ENCODE measurements around the gene NDUFAF2. TPM values are rescaled to one million over a fixed set of nuclear protein-coding genes. Genes with fewer than 3 reads are reported as not detected.
"Not testable (repeated sequence)": the region's sequence is repeated elsewhere in the genome, so short reads cannot be mapped to it uniquely, and the experiment has no call there.

Gene NDUFAF2
- polyA plus RNA-seq, 3 donors: 26.5 to 31.2 (median 30.5) TPM

DNA sequence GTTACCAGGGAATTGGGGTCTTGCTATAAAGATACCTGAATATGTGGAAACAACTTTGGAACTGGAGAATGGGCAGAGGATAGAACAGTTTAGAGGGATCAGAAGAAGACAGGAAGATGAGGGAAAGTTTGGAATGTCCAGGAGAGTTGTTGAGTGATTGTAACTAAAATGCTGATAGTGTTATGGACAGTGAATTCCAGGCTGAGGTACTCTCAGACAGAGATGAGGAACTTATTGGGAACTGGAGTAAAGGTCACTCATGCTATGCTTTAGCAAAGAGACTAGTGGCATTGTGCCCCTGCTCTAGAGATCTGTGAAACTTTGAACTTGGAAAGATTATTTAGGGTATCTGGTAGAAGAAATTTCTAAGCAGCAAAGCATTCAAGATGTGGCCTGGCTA is 242.3 kb downstream of the NDUFAF2 start:
- DNase-seq (ENCODE audit: extremely low read depth in 1 of 11, low read depth in 9 of 11, low spot score in 4 of 11): not testable (repeated sequence)

DNA sequence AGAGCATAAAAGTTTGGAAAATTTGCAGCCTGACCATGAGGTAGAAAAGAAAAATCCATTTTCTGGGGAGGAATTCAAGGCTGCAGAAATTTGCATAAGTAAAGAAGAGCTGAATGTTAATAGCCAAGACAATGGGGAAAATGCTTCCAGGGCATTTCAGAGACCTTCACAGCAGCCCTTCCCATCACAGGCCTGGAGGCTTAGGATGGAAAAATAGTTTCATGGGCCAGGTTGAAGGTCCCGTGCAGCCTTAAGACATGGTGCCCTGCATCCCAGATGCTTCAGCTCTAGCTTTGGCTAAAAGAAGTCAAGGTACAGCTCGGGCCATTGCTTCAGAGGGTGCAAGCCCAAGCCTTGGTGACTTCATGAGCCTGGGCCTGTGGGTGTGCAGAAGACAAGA is 242.8 kb downstream of the NDUFAF2 start:
- DNase-seq (ENCODE audit: extremely low read depth in 1 of 11, low read depth in 9 of 11, low spot score in 4 of 11): not testable (repeated sequence)

DNA sequence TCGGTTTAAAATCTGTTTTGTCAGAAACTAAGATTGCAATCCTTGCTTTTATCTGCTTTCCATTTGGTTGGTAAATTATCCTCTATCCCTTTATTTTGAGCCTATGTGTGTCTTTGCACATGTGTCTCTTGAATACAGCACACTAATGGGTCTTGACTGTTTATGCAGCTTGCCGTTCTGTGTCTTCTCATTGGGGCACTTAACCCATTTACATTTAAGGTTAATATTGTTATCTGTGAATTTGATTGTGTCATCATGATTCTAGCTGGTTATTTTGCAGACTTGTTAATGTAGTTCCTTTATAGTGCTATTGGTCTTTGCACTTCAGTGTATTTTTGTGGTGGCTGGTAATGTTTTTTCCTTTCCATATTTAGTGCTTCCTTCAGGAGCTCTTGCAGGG is 253.6 kb downstream of the NDUFAF2 start:
- DNase-seq (ENCODE audit: extremely low read depth in 1 of 11, low read depth in 9 of 11, low spot score in 4 of 11): no peak

DNA sequence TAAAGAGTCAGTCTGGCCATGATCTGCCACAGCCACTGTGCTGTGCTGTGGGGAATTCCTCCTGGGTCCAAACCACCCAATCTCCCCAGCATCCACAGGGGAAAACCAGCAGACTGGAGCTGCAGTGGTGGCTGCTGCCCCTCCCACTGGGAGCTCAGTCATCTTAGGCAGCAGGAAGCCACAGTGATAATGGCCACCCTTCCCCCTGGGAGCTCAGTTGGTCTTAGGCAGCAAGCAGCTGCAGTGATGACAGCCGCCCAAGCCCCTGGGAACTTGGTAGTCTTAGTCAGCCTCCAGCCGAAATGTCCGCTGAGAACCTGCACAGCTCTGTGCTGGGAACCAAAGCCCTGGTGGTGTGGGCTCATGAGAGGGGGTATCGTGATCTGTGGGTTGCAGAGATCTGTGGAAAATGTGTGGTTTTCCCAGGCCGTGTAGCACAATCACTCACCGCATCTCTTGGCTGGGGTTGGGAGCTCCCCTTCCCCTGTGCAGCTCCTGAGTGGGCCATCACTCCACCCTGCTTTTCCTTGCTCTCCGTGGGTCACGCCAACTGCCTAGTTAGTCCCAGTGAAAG is 255.7 kb downstream of the NDUFAF2 start:
- no peak for DNase-seq (ENCODE audit: extremely low read depth in 1 of 11, low read depth in 9 of 11, low spot score in 4 of 11)

DNA sequence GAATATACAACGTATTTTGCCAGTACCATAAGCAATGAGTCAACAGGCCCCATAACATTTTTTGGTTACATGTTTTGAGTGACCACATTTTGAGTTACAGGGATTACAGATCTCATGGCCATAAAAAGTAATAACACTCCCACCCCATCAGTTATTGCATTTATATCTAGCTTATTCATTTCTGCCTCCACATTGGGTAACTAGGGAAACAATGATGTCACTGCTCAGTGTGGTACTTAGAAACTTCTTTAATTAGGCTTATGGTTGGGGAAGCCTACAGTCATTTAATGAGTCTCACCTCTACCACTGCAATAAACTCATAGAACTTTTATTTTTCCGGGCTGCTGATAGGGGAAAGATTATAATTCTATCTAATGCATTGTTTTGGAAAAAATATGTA is 257.2 kb downstream of the NDUFAF2 start:
- DNase-seq (ENCODE audit: extremely low read depth in 1 of 11, low read depth in 9 of 11, low spot score in 4 of 11): no peak

Other genes starting within 250 kb of the NDUFAF2 start
- 10 to 100 TPM; 25.6 to 32.0 (median 26.9) TPM for gene DEPDC1B, start 245.0 kb upstream of the NDUFAF2 start, polyA plus RNA-seq (ENCODE audit: insufficient read length in 3 of 3)
- gene ELOVL7, start 100.9 kb upstream of the NDUFAF2 start, polyA plus RNA-seq (ENCODE audit: insufficient read length in 3 of 3): 10 to 100 TPM; 12.2 to 20.5 (median 17.6) TPM
- 10 to 100 TPM; 21.9 to 26.5 (median 22.3) TPM for gene ERCC8, start 135 bp upstream of the NDUFAF2 start, polyA plus RNA-seq (ENCODE audit: insufficient read length in 3 of 3)
- gene SMIM15, start 217.3 kb downstream of the NDUFAF2 start, polyA plus RNA-seq (ENCODE audit: insufficient read length in 3 of 3): 10 to 100 TPM; 81.0 to 98.0 (median 88.0) TPM

Measured in renal cortex interstitium (tissue), 11 donors.